ENCODE measurements around the gene PLEK. TPM values are rescaled to one million over a fixed set of nuclear protein-coding genes. Genes with fewer than 3 reads are reported as not detected.

PLEK gene
- total RNA-seq, 6 experiments from 2014 or later = 0.98 to 14.8 (median 2.4) TPM

- Histone ChIP-seq H3K27me3 (no peaks in the 10 kb centered on the region), H3K27ac (no peak overlapping the region), H3K4me3 (no peak overlapping the region), H3K36me3 (no peaks in the 10 kb centered on the region), H3K4me1 (no peaks in the 10 kb centered on the region), H3K9me3 (no peaks in the 10 kb centered on the region)
- 59% methylated on average over 4 of the region's 4 CpGs for WGBS (ENCODE audit: insufficient coverage, low coverage, low lambda C conversion rate, missing lambda C conversion rate)
- intact Hi-C loops (cut with DNase I) = no loop called here
- TF ChIP-seq CTCF (IDR thresholded peaks at IDR 0.05) (no peak), POLR2A (IDR thresholded peaks at IDR 0.05) (no peak)
- ATAC-seq = no peak
- no peak for DNase-seq
Measured at GRCh38 chr2:68411397-68412126, 46.5 kb downstream of the PLEK start.

- DNase-seq (no peak), ATAC-seq (peak in 2 of 4 donors; percentile 38 to 41)
- no peak overlapping the region for H3K27ac ChIP-seq
- TF ChIP-seq POLR2A (IDR thresholded peaks at IDR 0.05) = no peak
- no peak for TF ChIP-seq CTCF (IDR thresholded peaks at IDR 0.05)
- no peak overlapping the region for H3K4me3 ChIP-seq
- H3K4me1 ChIP-seq = no peaks in the 10 kb centered on the region
- H3K9me3 ChIP-seq = no peaks in the 10 kb centered on the region
- no peaks in the 10 kb centered on the region for H3K36me3 ChIP-seq
- no peaks in the 10 kb centered on the region for H3K27me3 ChIP-seq
- WGBS (ENCODE audit: insufficient coverage, low coverage, low lambda C conversion rate, missing lambda C conversion rate) = 54% methylated on average over 4 of the region's 4 CpGs
- intact Hi-C loops (cut with DNase I) = no loop called here
Measured at GRCh38 chr2:68412127-68412819, 47.2 kb downstream of the PLEK start.

- Histone ChIP-seq H3K36me3 (no peaks in the 10 kb centered on the region), H3K4me3 (no peak overlapping the region), H3K9me3 (no peaks in the 10 kb centered on the region), H3K27ac (no peak overlapping the region), H3K27me3 (no peaks in the 10 kb centered on the region), H3K4me1 (no peaks in the 10 kb centered on the region)
- DNase-seq = no peak
- WGBS (ENCODE audit: insufficient coverage, low coverage, low lambda C conversion rate, missing lambda C conversion rate) = 89% methylated on average over 2 of the region's 2 CpGs
- TF ChIP-seq POLR2A (IDR thresholded peaks at IDR 0.05) (no peak), CTCF (IDR thresholded peaks at IDR 0.05) (no peak)
- intact Hi-C loops (cut with DNase I) = no loop called here
- ATAC-seq = no peak
Measured at GRCh38 chr2:68413466-68413865, 48.4 kb downstream of the PLEK start.

GRCh38 chr2:68414452-68414851 lies 49.4 kb downstream of the PLEK start:
- TF ChIP-seq CTCF (IDR thresholded peaks at IDR 0.05) = no peak
- TF ChIP-seq POLR2A (IDR thresholded peaks at IDR 0.05) = no peak
- ATAC-seq (no peak), DNase-seq (no peak)
- H3K36me3 ChIP-seq = no peaks in the 10 kb centered on the region
- intact Hi-C loops (cut with DNase I) = no loop called here
- H3K9me3 ChIP-seq = no peaks in the 10 kb centered on the region
- no peak overlapping the region for H3K27ac ChIP-seq
- no peaks in the 10 kb centered on the region for H3K27me3 ChIP-seq
- no peaks in the 10 kb centered on the region for H3K4me1 ChIP-seq
- no peak overlapping the region for H3K4me3 ChIP-seq

Measured in right lobe of liver (tissue), 6 donors.